Mesothelial cell of epicardium (in vitro differentiated cells): ENCODE results near the gene ALG13. TPM values are rescaled to one million over a fixed set of nuclear protein-coding genes. Genes with fewer than 3 reads are reported as not detected.
"Not testable (repeated sequence)": the region's sequence is repeated elsewhere in the genome, so short reads cannot be mapped to it uniquely, and the experiment has no call there.

Experiments
- DNase-seq, 2 experiments: peaks; one replicate each; pipeline ENCODE4 v3.0.0; 2021; ENCODE audit warnings: low spot score in 2 of 2; ENCODE audit not compliant: unreplicated experiment in 2 of 2
- H3K27ac Mint-ChIP-seq: 2 replicates; pipeline ENCODE4 v1.8.0; 2021; ENCODE audit warnings: mixed read lengths
- H3K27me3 Mint-ChIP-seq: 2 replicates; pipeline ENCODE4 v1.8.0; 2021; ENCODE audit warnings: low read depth, mixed read lengths
- H3K36me3 Mint-ChIP-seq: 2 replicates; pipeline ENCODE4 v1.8.0; 2021; ENCODE audit warnings: mixed read lengths
- H3K4me1 Mint-ChIP-seq: 2 replicates; pipeline ENCODE4 v1.8.0; 2021; ENCODE audit warnings: mixed read lengths
- H3K4me3 Mint-ChIP-seq: 2 replicates; pipeline ENCODE4 v1.8.0; 2021; ENCODE audit warnings: mild to moderate bottlenecking, moderate library complexity, mixed read lengths
- H3K9me3 Mint-ChIP-seq: 2 replicates; pipeline ENCODE4 v1.8.0; 2021; ENCODE audit warnings: mixed read lengths
- CTCF ChIP-seq: fragments of 200-600 bp; sonication (generic); IDR thresholded peaks from one replicate; pipeline ENCODE4 v1.5.0; 2021; ENCODE audit warnings: antibody characterized with exemption; ENCODE audit not compliant: unreplicated experiment
- total RNA-seq: library from RNA; stranded (reverse); gene quantifications from 3 replicates; pipeline ENCODE4 v1.2.1, GENCODE V29; 2021

The ALG13 gene
- total RNA-seq: 84.3 to 157 TPM (median 92.5 TPM) in 3 replicates

GRCh38 chrX:111680988-111681779 is at the start of gene ALG13:
ALG13 (plus strand) TSS chrX:111681170; CDS start chrX:111681219, 49 bp downstream.
- H3K27me3 Mint-ChIP-seq: no peaks in the 10 kb centered on the region
- peaks cover 20% of the 10 kb centered on the region for H3K36me3 Mint-ChIP-seq
- peak; percentile 94 for TF ChIP-seq CTCF
- H3K27ac Mint-ChIP-seq: peak within 1 kb of the TSS; percentile 99
- peak within 1 kb of the TSS; percentile 89 for H3K4me3 Mint-ChIP-seq
- peaks cover 24% of the 10 kb centered on the region for H3K4me1 Mint-ChIP-seq
- no peaks in the 10 kb centered on the region for H3K9me3 Mint-ChIP-seq
- DNase-seq: peak; percentile 79 to 94

- peaks cover 13% of the 10 kb centered on the region for H3K9me3 Mint-ChIP-seq
- no peak for TF ChIP-seq CTCF
- DNase-seq: no peak
Observed at GRCh38 chrX:111634823-111635729, 45.9 kb upstream of the ALG13 start.

GRCh38 chrX:111641969-111642368 is 39.0 kb upstream of the ALG13 start:
- Mint-ChIP-seq H3K27me3 (no peaks in the 10 kb centered on the region), H3K36me3 (no peaks in the 10 kb centered on the region), H3K4me3 (no peak overlapping the region), H3K9me3 (peaks cover 15% of the 10 kb centered on the region), H3K4me1 (peaks cover 16% of the 10 kb centered on the region), H3K27ac (no peak overlapping the region)
- no peak for TF ChIP-seq CTCF
- no peak for DNase-seq

More at GRCh38 chrX:111634823-111635729, 45.9 kb upstream of the ALG13 start:
- H3K4me1 Mint-ChIP-seq: peaks cover 3% of the 10 kb centered on the region
- H3K27me3 Mint-ChIP-seq: no peaks in the 10 kb centered on the region
- H3K4me3 Mint-ChIP-seq: no peak overlapping the region
- H3K36me3 Mint-ChIP-seq: no peaks in the 10 kb centered on the region
- no peak overlapping the region for H3K27ac Mint-ChIP-seq

- H3K27ac Mint-ChIP-seq, H3K27me3 Mint-ChIP-seq, DNase-seq, H3K4me3 Mint-ChIP-seq, H3K36me3 Mint-ChIP-seq: not testable (repeated sequence)
- H3K9me3 Mint-ChIP-seq: peaks cover 24% of the 10 kb centered on the region
- peaks cover 16% of the 10 kb centered on the region for H3K4me1 Mint-ChIP-seq
Observed at GRCh38 chrX:111645165-111645564, 35.8 kb upstream of the ALG13 start.

- H3K36me3 Mint-ChIP-seq: no peaks in the 10 kb centered on the region
- no peaks in the 10 kb centered on the region for H3K27me3 Mint-ChIP-seq
- H3K4me1 Mint-ChIP-seq: peaks cover 16% of the 10 kb centered on the region
- peaks cover 24% of the 10 kb centered on the region for H3K9me3 Mint-ChIP-seq
- no peak for TF ChIP-seq CTCF
- peak overlapping the region; percentile 27 for H3K27ac Mint-ChIP-seq
- DNase-seq: no peak
- H3K4me3 Mint-ChIP-seq: no peak overlapping the region
Observed at GRCh38 chrX:111645607-111646006, 35.4 kb upstream of the ALG13 start.

- peaks cover 16% of the 10 kb centered on the region for H3K4me1 Mint-ChIP-seq
- peaks cover 18% of the 10 kb centered on the region for H3K9me3 Mint-ChIP-seq
- no peak for TF ChIP-seq CTCF
- no peaks in the 10 kb centered on the region for H3K27me3 Mint-ChIP-seq
- H3K4me3 Mint-ChIP-seq: no peak overlapping the region
- no peak overlapping the region for H3K27ac Mint-ChIP-seq
- H3K36me3 Mint-ChIP-seq: no peaks in the 10 kb centered on the region
- DNase-seq: no peak
Observed at GRCh38 chrX:111646515-111646914, 34.5 kb upstream of the ALG13 start.
